Astrocyte (in vitro differentiated cells and primary cell): Measurements from ENCODE around the gene TIAM2. TPM values are rescaled to one million over a fixed set of nuclear protein-coding genes. Genes with fewer than 3 reads are reported as not detected.
A peak's percentile ranks its signal among the peaks of the same experiment; 100 is the strongest.

ENCODE experiments used
- DNase-seq: peaks from one replicate; pipeline ENCODE4 v3.0.0-alpha.2; 2010; ENCODE audit warnings: low read depth
- FAIRE-seq: peaks from 2 replicates; lab custom pipeline; 2011; peaks lifted over from hg19 to GRCh38; lab: Jason Lieb, UNC
- H2AFZ ChIP-seq: 2 replicates; pipeline ENCODE4 v1.6.0; 2012; ENCODE audit warnings: low read depth, low read length, inconsistent platforms
- H3K27ac ChIP-seq: 2 replicates; pipeline ENCODE4 v1.5.1; 2011; ENCODE audit warnings: low read depth, low read length, inconsistent platforms
- H3K27me3 ChIP-seq: 2 replicates; pipeline ENCODE4 v1.6.0; 2011; ENCODE audit warnings: low read length, inconsistent platforms; ENCODE audit not compliant: insufficient read depth
- H3K36me3 ChIP-seq: 2 replicates; pipeline ENCODE4 v1.5.1; 2011; ENCODE audit warnings: low read length, inconsistent platforms; ENCODE audit not compliant: insufficient read depth
- H3K4me1 ChIP-seq: 2 replicates; pipeline ENCODE4 v1.5.1; 2011; ENCODE audit warnings: low read length, inconsistent platforms; ENCODE audit not compliant: insufficient read depth
- H3K4me2 ChIP-seq: 2 replicates; pipeline ENCODE4 v1.6.0; 2012; ENCODE audit warnings: low read length, inconsistent platforms
- H3K4me3 ChIP-seq: 2 replicates; pipeline ENCODE4 v1.5.1; 2011; ENCODE audit warnings: low read depth, mild to moderate bottlenecking, low read length, inconsistent platforms; ENCODE audit not compliant: insufficient read depth
- H3K79me2 ChIP-seq: 2 replicates; pipeline ENCODE4 v1.6.0; 2012; ENCODE audit warnings: mild to moderate bottlenecking, low read length, inconsistent platforms; ENCODE audit not compliant: insufficient read depth
- H3K9ac ChIP-seq: 2 replicates; pipeline ENCODE4 v1.6.0; 2012; ENCODE audit warnings: mild to moderate bottlenecking, low read length, inconsistent platforms
- H3K9me3 ChIP-seq: 2 replicates; pipeline ENCODE4 v1.5.1; 2012; ENCODE audit warnings: low read depth, mild to moderate bottlenecking, low read length, inconsistent platforms; ENCODE audit not compliant: insufficient read depth
- H4K20me1 ChIP-seq: 2 replicates; pipeline ENCODE4 v1.6.0; 2012; ENCODE audit warnings: low read length, inconsistent platforms; ENCODE audit not compliant: insufficient read depth
- H3K27ac Mint-ChIP-seq: one replicate; pipeline ENCODE4 v1.8.0; 2021; ENCODE audit warnings: mild to moderate bottlenecking, mixed read lengths; ENCODE audit not compliant: unreplicated experiment
- H3K27me3 Mint-ChIP-seq: one replicate; pipeline ENCODE4 v1.8.0; 2021; ENCODE audit warnings: low read depth, mixed read lengths; ENCODE audit not compliant: unreplicated experiment
- H3K36me3 Mint-ChIP-seq: one replicate; pipeline ENCODE4 v1.8.0; 2021; ENCODE audit warnings: low read depth, mixed read lengths; ENCODE audit not compliant: unreplicated experiment
- H3K4me1 Mint-ChIP-seq: one replicate; pipeline ENCODE4 v1.8.0; 2021; ENCODE audit warnings: low read depth, mixed read lengths; ENCODE audit not compliant: unreplicated experiment
- H3K4me3 Mint-ChIP-seq: one replicate; pipeline ENCODE4 v1.8.0; 2021; ENCODE audit warnings: mild to moderate bottlenecking, moderate library complexity, mixed read lengths; ENCODE audit not compliant: unreplicated experiment
- H3K9me3 Mint-ChIP-seq: one replicate; pipeline ENCODE4 v1.8.0; 2021; ENCODE audit warnings: mild to moderate bottlenecking, mixed read lengths; ENCODE audit not compliant: unreplicated experiment
- CTCF ChIP-seq: IDR thresholded peaks from 2 replicates; pipeline ENCODE4 v1.5.1; 2011; ENCODE audit warnings: low read depth, mild to moderate bottlenecking, inconsistent platforms, low read length, moderate library complexity; ENCODE audit not compliant: insufficient read depth
- EZH2 ChIP-seq: IDR thresholded peaks from 2 replicates; pipeline ENCODE4 v1.6.1; 2012; ENCODE audit warnings: mild to moderate bottlenecking, low read length, inconsistent platforms; ENCODE audit not compliant: insufficient read depth
- total RNA-seq: library from RNA; stranded (reverse); gene quantifications from 2 replicates; pipeline ENCODE4 v1.2.1, GENCODE V29; 2021

Gene TIAM2
- total RNA-seq, 1 donor from 2014 or later, result 23.6 TPM

DNA sequence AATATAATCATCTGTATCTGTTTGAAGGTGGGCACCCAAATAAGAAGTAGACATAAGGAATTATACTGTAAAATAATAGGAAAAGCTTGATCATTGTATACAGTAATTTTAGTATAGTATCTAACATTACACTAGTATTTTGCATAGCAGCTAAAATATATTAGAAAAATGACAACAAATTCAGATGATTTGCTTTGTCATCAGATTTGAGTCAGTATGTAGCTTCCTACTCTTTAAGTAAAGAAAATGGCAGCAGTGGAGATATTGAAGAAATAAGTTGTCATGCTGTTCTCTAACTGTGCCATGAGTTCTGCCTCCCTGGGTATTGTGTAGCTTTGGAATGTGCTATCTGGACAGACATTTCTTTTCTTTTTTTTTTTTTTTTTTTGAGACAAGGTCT lies 74.4 kb downstream of the TIAM2 start:
- H3K27me3 Mint-ChIP-seq, result no peaks in the 10 kb centered on the region
- H3K9me3 Mint-ChIP-seq, result peaks cover 3% of the 10 kb centered on the region
- DNase-seq (no peak), FAIRE-seq (no peak)
- H3K36me3 ChIP-seq, result no peaks in the 10 kb centered on the region
- H3K4me3 ChIP-seq, result no peak overlapping the region
- H4K20me1 ChIP-seq, result no peaks in the 10 kb centered on the region
- no peaks in the 10 kb centered on the region for H3K79me2 ChIP-seq
- H2AFZ ChIP-seq, result no peak overlapping the region
- peaks cover 5% of the 10 kb centered on the region for H3K4me1 Mint-ChIP-seq
- H3K36me3 Mint-ChIP-seq, result peaks cover 7% of the 10 kb centered on the region
- H3K9me3 ChIP-seq, result no peaks in the 10 kb centered on the region
- no peak overlapping the region for H3K9ac ChIP-seq
- H3K27ac ChIP-seq, result no peak overlapping the region
- no peak overlapping the region for H3K4me2 ChIP-seq
- H3K27ac Mint-ChIP-seq, result no peak overlapping the region
- H3K4me3 Mint-ChIP-seq, result no peak overlapping the region
- no peaks in the 10 kb centered on the region for H3K4me1 ChIP-seq
- H3K27me3 ChIP-seq, result no peaks in the 10 kb centered on the region
- no peak for TF ChIP-seq EZH2
- no peak for TF ChIP-seq CTCF

GRCh38 chr6:155075930-155076695 lies 81.0 kb downstream of the TIAM2 start:
- no peak overlapping the region for H3K4me3 ChIP-seq
- Mint-ChIP-seq H3K4me3 (no peak overlapping the region), H3K36me3 (peaks cover 11% of the 10 kb centered on the region), H3K27me3 (no peaks in the 10 kb centered on the region), H3K9me3 (no peaks in the 10 kb centered on the region), H3K27ac (peak overlapping the region; percentile 16), H3K4me1 (peaks cover 48% of the 10 kb centered on the region)
- H3K27me3 ChIP-seq, result no peaks in the 10 kb centered on the region
- no peaks in the 10 kb centered on the region for H3K36me3 ChIP-seq
- no peak overlapping the region for H3K9ac ChIP-seq
- no peak for TF ChIP-seq EZH2
- H3K27ac ChIP-seq, result no peak overlapping the region
- DNase-seq (no peak), FAIRE-seq (no peak)
- H3K79me2 ChIP-seq, result no peaks in the 10 kb centered on the region
- H3K9me3 ChIP-seq, result no peaks in the 10 kb centered on the region
- peaks cover 13% of the 10 kb centered on the region for H3K4me1 ChIP-seq
- no peak overlapping the region for H2AFZ ChIP-seq
- H3K4me2 ChIP-seq, result no peak overlapping the region
- no peaks in the 10 kb centered on the region for H4K20me1 ChIP-seq

- Histone ChIP-seq H3K79me2 (no peaks in the 10 kb centered on the region), H3K4me3 (no peak overlapping the region), H3K4me1 (peaks cover 13% of the 10 kb centered on the region), H2AFZ (no peak overlapping the region), H4K20me1 (no peaks in the 10 kb centered on the region), H3K36me3 (no peaks in the 10 kb centered on the region), H3K4me2 (peak overlapping the region; percentile 16), H3K27ac (no peak overlapping the region), H3K9ac (no peak overlapping the region), H3K27me3 (no peaks in the 10 kb centered on the region), H3K9me3 (no peaks in the 10 kb centered on the region)
- Mint-ChIP-seq H3K36me3 (peaks cover 9% of the 10 kb centered on the region), H3K4me1 (peaks cover 55% of the 10 kb centered on the region), H3K27ac (peak overlapping the region; percentile 56), H3K4me3 (no peak overlapping the region), H3K27me3 (no peaks in the 10 kb centered on the region), H3K9me3 (no peaks in the 10 kb centered on the region)
- TF ChIP-seq CTCF (no peak), EZH2 (no peak)
- FAIRE-seq (no peak), DNase-seq (peak; percentile 47)
These were observed 82.2 kb downstream of the TIAM2 start for GRCh38 chr6:155077331-155077730.
